PC-3 (cell line): ENCODE data around the gene PACRG.

Experiments
- EZH2 ChIP-seq: fragments of 300-600 bp; sonication (generic); IDR thresholded peaks from one replicate; pipeline ENCODE4 v1.6.1; 2017; ENCODE audit warnings: antibody characterized with exemption, mild to moderate bottlenecking, low read length; ENCODE audit not compliant: unreplicated experiment
- TF ChIP-seq, protein P1 (sequence below): fragments of 300-600 bp; sonication (generic); conservative IDR thresholded peaks from 2 replicates; pipeline ENCODE4 v1.5.1; 2017; ENCODE audit warnings: antibody characterized with exemption, low read depth, mild to moderate bottlenecking, low read length

- TF ChIP-seq EZH2 = no peak
- TF ChIP-seq, protein P1, sequence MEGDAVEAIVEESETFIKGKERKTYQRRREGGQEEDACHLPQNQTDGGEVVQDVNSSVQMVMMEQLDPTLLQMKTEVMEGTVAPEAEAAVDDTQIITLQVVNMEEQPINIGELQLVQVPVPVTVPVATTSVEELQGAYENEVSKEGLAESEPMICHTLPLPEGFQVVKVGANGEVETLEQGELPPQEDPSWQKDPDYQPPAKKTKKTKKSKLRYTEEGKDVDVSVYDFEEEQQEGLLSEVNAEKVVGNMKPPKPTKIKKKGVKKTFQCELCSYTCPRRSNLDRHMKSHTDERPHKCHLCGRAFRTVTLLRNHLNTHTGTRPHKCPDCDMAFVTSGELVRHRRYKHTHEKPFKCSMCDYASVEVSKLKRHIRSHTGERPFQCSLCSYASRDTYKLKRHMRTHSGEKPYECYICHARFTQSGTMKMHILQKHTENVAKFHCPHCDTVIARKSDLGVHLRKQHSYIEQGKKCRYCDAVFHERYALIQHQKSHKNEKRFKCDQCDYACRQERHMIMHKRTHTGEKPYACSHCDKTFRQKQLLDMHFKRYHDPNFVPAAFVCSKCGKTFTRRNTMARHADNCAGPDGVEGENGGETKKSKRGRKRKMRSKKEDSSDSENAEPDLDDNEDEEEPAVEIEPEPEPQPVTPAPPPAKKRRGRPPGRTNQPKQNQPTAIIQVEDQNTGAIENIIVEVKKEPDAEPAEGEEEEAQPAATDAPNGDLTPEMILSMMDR = no peak
Observed at GRCh38 chr6:162973151-162973872, 245.5 kb downstream of the PACRG start.
